CD4-positive, alpha-beta memory T cell (primary cell): Measurements from ENCODE around the gene DNAH9. TPM values are rescaled to one million over a fixed set of nuclear protein-coding genes. Genes with fewer than 3 reads are reported as not detected.
A peak's percentile ranks its signal among the peaks of the same experiment; 100 is the strongest.

ENCODE experiments used
- CTCF ChIA-PET: fragments of 350-600 bp; sonication (Branson Sonifier 250); formaldehyde crosslinking; loops from one replicate; lab custom pipeline; 2021; ENCODE audit warnings: inconsistent platforms; ENCODE audit not compliant: partially characterized antibody; lab: Charles Lee
- POLR2A ChIA-PET: fragments of 350-600 bp; sonication (Branson Sonifier 250); formaldehyde crosslinking; loops from one replicate; lab custom pipeline; 2021; ENCODE audit not compliant: partially characterized antibody; lab: Charles Lee
- DNase-seq, 5 donors: peaks; one replicate each; pipeline versions ENCODE4 v3.0.0 to v3.0.0-alpha.2; 2020 to 2022; ENCODE audit warnings: mixed read lengths in 1 of 5
- H3K27ac ChIP-seq: one replicate; pipeline ENCODE4 v1.7.0; 2013; ENCODE audit warnings: low read depth, low read length
- H3K27me3 ChIP-seq: 2 replicates; pipeline ENCODE4 v1.7.0; 2013; ENCODE audit warnings: mild to moderate bottlenecking, low read length, moderate library complexity; ENCODE audit not compliant: insufficient read depth
- H3K36me3 ChIP-seq: 2 replicates; pipeline ENCODE4 v1.7.0; 2013; ENCODE audit warnings: mild to moderate bottlenecking, low read length, moderate library complexity; ENCODE audit not compliant: insufficient read depth
- H3K4me1 ChIP-seq: 2 replicates; pipeline ENCODE4 v1.7.0; 2013; ENCODE audit warnings: mild to moderate bottlenecking, low read length, moderate library complexity; ENCODE audit not compliant: insufficient read depth
- H3K4me3 ChIP-seq, 2 donors: one replicate each; pipeline ENCODE4 v1.7.0; 2013; ENCODE audit warnings: low read length in 2 of 2, mild to moderate bottlenecking in 1 of 2
- H3K9me3 ChIP-seq, 2 donors: one replicate each; pipeline ENCODE4 v1.7.0; 2013; ENCODE audit warnings: low read length in 2 of 2, control low read depth in 1 of 2; ENCODE audit not compliant: control insufficient read depth in 1 of 2
- H3K27ac Mint-ChIP-seq, 7 donors: one replicate each; pipeline ENCODE4 v1.8.0; 2020 to 2021; ENCODE audit warnings: mixed read lengths in 7 of 7, mild to moderate bottlenecking in 6 of 7, inconsistent platforms in 3 of 7, moderate library complexity in 3 of 7
- H3K27me3 Mint-ChIP-seq, 2 donors: one replicate each; pipeline ENCODE4 v1.8.0; 2020 to 2021; ENCODE audit warnings: mixed read lengths in 2 of 2
- H3K36me3 Mint-ChIP-seq, 2 donors: one replicate each; pipeline ENCODE4 v1.8.0; 2020 to 2021; ENCODE audit warnings: mixed read lengths in 2 of 2, inconsistent platforms in 1 of 2, mild to moderate bottlenecking in 1 of 2
- H3K4me1 Mint-ChIP-seq, 4 donors: one replicate each; pipeline ENCODE4 v1.8.0; 2020 to 2021; ENCODE audit warnings: mixed read lengths in 4 of 4, mild to moderate bottlenecking in 1 of 4
- H3K4me3 Mint-ChIP-seq, 8 donors: one replicate each; pipeline ENCODE4 v1.8.0; 2020 to 2021; ENCODE audit warnings: mixed read lengths in 8 of 8, mild to moderate bottlenecking in 7 of 8, moderate library complexity in 6 of 8, inconsistent platforms in 3 of 8
- H3K9me3 Mint-ChIP-seq, 8 donors: one replicate each; pipeline ENCODE4 v1.8.0; 2020 to 2021; ENCODE audit warnings: mixed read lengths in 8 of 8, mild to moderate bottlenecking in 5 of 8, inconsistent platforms in 3 of 8, moderate library complexity in 1 of 8
- intact Hi-C: fragments of 100-400 bp; cut with micrococcal nuclease; formaldehyde crosslinking; loops from one replicate; pipeline ENCODE4 v1.15.1; 2023
- polyA plus RNA-seq, 2 donors: library from polyadenylated mRNA; unstranded; fragments of 300-500 nt; fragmentation: Illumina TruSeq; gene quantifications; one replicate each; pipeline ENCODE4 v1.2.3, GENCODE V29; 2021
- total RNA-seq, 2 experiments: library from RNA; stranded (reverse); gene quantifications; one replicate each; pipeline ENCODE4 v1.2.3, GENCODE V29; 2021

The DNAH9 gene
- total and polyA plus RNA-seq, 4 experiments from 2014 or later: not detected

DNA sequence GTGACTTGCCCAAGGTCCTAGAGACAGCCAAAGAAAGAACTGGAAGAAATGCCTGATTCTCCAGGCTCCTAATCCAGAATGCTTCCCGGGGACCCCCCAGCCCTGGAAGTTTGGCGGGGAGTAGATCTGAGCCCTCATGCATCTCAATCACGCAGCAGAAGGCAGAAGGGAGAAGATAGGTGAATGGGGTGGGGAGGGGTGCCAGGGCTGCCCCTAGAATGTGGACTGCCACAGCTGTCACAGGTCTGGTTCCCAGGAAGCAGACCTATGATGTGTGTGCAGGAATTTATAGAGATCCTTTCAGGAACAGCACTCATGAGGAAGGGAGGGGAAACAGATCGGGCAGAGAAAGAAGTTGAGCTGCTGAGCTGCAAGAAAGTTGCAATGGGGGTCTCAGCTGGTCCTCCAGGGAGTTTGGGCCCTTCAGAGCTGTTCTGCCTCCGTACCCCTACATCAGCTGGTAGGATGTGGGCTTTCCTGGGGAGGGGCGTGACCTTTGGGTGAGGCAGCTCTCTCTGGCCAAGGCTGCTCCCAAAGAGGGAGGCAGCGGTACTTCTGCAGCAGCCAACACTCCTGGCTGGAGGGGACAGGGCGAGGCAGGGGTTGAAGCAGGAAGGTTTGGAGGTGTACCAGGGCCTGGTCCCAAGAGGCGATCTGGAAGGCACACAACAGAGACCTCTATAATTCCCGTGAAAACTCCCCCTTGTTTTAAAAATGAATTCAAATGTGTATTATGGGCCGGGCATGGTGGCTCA is 43.4 kb downstream of the DNAH9 start:
- no peak for DNase-seq
- H3K36me3 Mint-ChIP-seq: no peaks in the 10 kb centered on the region
- peaks cover 0 to 7% (median 2%) of the 10 kb centered on the region in 8 donors for H3K9me3 Mint-ChIP-seq
- H3K36me3 ChIP-seq: no peaks in the 10 kb centered on the region
- H3K27ac ChIP-seq: no peak overlapping the region
- H3K27ac Mint-ChIP-seq: no peak overlapping the region
- ChIA-PET POLR2A (no interaction called here), CTCF (no interaction called here)
- peaks cover 0 to 1% of the 10 kb centered on the region in 2 donors for H3K27me3 Mint-ChIP-seq
- H3K4me3 ChIP-seq: no peak overlapping the region
- intact Hi-C loops: no loop called here
- no peaks in the 10 kb centered on the region for H3K9me3 ChIP-seq
- H3K4me1 Mint-ChIP-seq: peaks cover 0 to 5% (median 3%) of the 10 kb centered on the region in 4 donors
- H3K27me3 ChIP-seq: no peaks in the 10 kb centered on the region
- H3K4me1 ChIP-seq: no peaks in the 10 kb centered on the region
- H3K4me3 Mint-ChIP-seq: no peak overlapping the region

DNA sequence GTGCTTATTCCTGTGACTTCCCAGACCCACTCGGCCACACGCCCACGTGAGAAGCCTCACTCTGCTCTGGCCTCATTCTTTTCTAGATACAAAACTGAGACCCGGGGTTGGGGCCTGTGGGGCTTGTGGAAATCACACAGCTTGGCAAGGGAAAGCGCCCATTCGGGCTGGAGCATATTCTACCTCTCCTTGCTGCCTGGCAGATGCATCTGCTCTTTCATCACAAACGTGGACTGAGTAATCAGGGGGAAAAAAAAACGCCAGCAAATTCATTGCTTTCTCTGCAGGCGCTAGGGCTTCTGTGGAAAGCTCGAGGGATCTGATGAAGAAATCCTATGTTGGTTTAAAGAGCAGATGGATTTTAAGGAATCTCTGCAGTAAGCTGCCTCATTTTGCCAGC is 44.4 kb downstream of the DNAH9 start:
- Mint-ChIP-seq H3K4me1 (peaks cover 0 to 5% (median 3%) of the 10 kb centered on the region in 4 donors), H3K36me3 (no peaks in the 10 kb centered on the region), H3K4me3 (no peak overlapping the region), H3K9me3 (peaks cover 0 to 7% (median 1%) of the 10 kb centered on the region in 8 donors), H3K27ac (no peak overlapping the region), H3K27me3 (peaks cover 0 to 1% of the 10 kb centered on the region in 2 donors)
- H3K27ac ChIP-seq: no peak overlapping the region
- POLR2A ChIA-PET: no interaction called here
- no peak overlapping the region for H3K4me3 ChIP-seq
- no peaks in the 10 kb centered on the region for H3K27me3 ChIP-seq
- no peaks in the 10 kb centered on the region for H3K36me3 ChIP-seq
- DNase-seq: no peak
- intact Hi-C loops: no loop called here
- no peaks in the 10 kb centered on the region for H3K4me1 ChIP-seq
- CTCF ChIA-PET: interaction anchor here (1.0 to 1.3 kb wide), 2 partner anchors 8 to 11 kb away, joined by 3 read pairs; no protein-coding TSS in a partner anchor
- H3K9me3 ChIP-seq: no peaks in the 10 kb centered on the region

DNA sequence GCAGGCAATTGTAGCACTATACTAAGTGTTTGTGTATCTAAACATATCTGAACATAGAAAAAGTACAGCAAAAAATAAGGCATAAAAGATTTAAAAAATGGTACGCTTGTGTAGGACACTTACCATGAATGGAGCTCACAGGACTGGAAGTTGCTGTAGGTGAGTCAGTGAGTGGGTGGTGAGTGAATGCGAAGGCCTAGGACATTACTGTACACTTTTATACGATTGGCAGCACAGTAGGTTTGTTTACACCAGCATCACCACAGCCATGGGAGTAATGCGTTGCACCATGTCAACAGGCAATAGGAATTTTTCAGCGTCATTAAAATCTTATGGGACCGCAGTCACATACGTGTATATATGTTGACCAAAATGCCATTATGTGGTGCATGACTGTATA is 45.6 kb downstream of the DNAH9 start:
- H3K27me3 Mint-ChIP-seq: peaks cover 0 to 1% of the 10 kb centered on the region in 2 donors
- H3K4me3 ChIP-seq: no peak overlapping the region
- H3K27me3 ChIP-seq: no peaks in the 10 kb centered on the region
- H3K4me1 Mint-ChIP-seq: peaks cover 0 to 5% (median 3%) of the 10 kb centered on the region in 4 donors
- no peaks in the 10 kb centered on the region for H3K36me3 Mint-ChIP-seq
- intact Hi-C loops: no loop called here
- H3K4me1 ChIP-seq: no peaks in the 10 kb centered on the region
- peaks cover 0 to 6% (median under 1%) of the 10 kb centered on the region in 8 donors for H3K9me3 Mint-ChIP-seq
- H3K27ac ChIP-seq: no peak overlapping the region
- DNase-seq: no peak
- no peak overlapping the region for H3K27ac Mint-ChIP-seq
- ChIA-PET POLR2A (no interaction called here), CTCF (interaction anchor here (0.8 to 1.5 kb wide), 5 partner anchors 10 to 86 kb away, joined by 3 to 4 read pairs (median 3); no protein-coding TSS in a partner anchor)
- H3K36me3 ChIP-seq: no peaks in the 10 kb centered on the region
- no peak overlapping the region for H3K4me3 Mint-ChIP-seq
- H3K9me3 ChIP-seq: no peaks in the 10 kb centered on the region

DNA sequence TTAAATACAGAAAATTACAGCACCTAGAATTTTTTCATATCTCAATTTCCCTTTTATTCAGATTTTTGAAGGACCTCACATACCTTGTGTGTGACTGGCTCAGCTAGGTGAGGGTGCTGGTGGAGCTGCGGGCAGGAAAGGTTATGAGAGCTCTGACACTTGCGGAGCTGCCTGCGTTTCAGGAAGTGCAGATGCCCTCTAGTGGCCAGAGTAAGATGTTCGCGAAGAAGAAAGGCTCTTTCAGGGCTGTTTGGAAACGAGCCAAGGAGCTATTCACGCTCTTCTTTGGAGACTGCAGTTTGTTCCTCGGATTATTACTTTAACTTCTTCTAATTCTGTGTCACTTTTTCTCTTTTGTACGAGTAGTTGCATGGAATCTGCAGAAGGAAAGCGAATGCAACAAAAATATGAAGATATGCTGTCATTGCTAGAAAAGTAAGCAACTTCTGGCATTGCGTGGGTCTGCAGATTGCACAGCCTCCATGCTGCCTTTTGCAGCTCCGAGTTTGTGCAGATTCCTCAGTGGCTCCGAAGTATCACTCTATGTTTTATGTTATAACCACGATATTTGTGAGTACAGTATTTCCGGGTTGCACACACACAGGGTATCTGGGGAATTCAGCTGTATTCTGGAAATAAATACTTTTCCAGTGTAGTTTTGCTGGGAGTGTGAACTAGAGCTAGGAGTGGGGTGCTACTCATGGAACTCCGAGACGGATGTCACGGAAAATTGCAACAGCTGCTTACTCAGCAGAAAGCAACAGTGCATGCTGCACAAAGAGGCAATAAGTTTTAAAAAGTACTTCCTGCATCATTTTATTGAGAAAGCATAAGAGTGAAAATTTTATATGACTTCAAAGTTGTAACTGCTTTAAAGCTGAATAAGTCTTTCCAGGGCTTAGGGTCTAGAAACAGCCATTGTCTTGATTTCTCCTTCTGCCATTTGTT is 46.3 kb downstream of the DNAH9 start:
- CTCF ChIA-PET: interaction anchor here (0.8 to 1.5 kb wide), 5 partner anchors 9 to 85 kb away, joined by 3 to 5 read pairs (median 4); no protein-coding TSS in a partner anchor

DNA sequence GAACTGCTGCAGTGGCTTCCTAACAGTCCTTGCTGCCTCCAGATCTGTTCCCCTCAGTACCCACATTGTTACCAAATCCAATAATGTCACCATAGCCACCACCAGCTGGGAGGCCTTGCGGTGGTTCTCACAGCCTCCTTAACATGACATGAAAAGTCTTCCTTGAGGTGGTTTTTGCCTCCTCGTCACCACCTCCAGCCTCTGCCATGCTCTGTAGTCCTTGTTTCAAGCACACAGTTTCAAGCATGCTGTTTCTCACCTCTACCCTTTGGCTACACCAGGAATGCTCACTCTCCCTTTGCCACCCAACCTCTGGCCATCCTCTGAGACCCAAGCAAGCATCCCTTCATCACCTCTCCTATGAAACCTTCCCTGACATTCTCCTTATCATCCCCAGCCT is 47.2 kb downstream of the DNAH9 start:
- CTCF ChIA-PET: interaction anchor here (1.1 kb wide), 2 partner anchors 8 to 26 kb away, joined by 3 to 5 read pairs; no protein-coding TSS in a partner anchor
- H3K27me3 Mint-ChIP-seq: peaks cover 0 to 1% of the 10 kb centered on the region in 2 donors

More for the DNA sequence above, 46.3 kb downstream of the DNAH9 start:
- intact Hi-C loops: no loop called here
- Histone ChIP-seq H3K36me3 (no peaks in the 10 kb centered on the region), H3K4me3 (no peak overlapping the region), H3K27me3 (no peaks in the 10 kb centered on the region), H3K9me3 (no peaks in the 10 kb centered on the region), H3K4me1 (no peaks in the 10 kb centered on the region), H3K27ac (no peak overlapping the region)
- DNase-seq: peak in 4 of 5 donors; percentile 14 to 35 (median 20)
- POLR2A ChIA-PET: no interaction called here
- peaks cover 0 to 5% (median 0%) of the 10 kb centered on the region in 8 donors for H3K9me3 Mint-ChIP-seq
- H3K36me3 Mint-ChIP-seq: no peaks in the 10 kb centered on the region
- H3K27ac Mint-ChIP-seq: no peak overlapping the region
- peaks cover 0 to 5% (median 3%) of the 10 kb centered on the region in 4 donors for H3K4me1 Mint-ChIP-seq
- H3K4me3 Mint-ChIP-seq: no peak overlapping the region
- H3K27me3 Mint-ChIP-seq: peaks cover 0 to 1% of the 10 kb centered on the region in 2 donors

DNA sequence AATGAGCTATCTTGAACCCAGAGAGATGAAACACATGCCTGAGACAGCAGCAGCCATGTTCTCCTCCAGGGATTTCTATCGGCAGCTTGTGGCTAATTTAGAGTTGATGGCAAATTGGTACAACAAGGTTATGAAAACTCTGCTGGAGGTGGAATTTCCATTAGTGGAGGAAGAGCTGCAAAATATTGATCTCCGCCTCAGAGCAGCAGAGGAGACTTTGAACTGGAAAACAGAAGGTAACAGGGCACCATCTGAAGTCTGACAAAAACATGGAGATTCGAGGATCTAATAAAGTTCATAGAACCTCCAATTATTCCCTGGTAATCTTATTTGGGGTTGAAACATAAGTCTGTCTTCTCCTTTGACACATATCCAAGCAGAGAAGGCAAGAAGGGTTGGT is 52.8 kb downstream of the DNAH9 start:
- Histone ChIP-seq H3K36me3 (no peaks in the 10 kb centered on the region), H3K4me3 (no peak overlapping the region), H3K4me1 (no peaks in the 10 kb centered on the region), H3K27ac (no peak overlapping the region), H3K27me3 (no peaks in the 10 kb centered on the region), H3K9me3 (no peaks in the 10 kb centered on the region)
- Mint-ChIP-seq H3K4me3 (no peak overlapping the region), H3K4me1 (no peaks in the 10 kb centered on the region), H3K27ac (no peak overlapping the region), H3K9me3 (peaks cover 0 to 2% (median under 1%) of the 10 kb centered on the region in 8 donors), H3K36me3 (no peaks in the 10 kb centered on the region), H3K27me3 (no peaks in the 10 kb centered on the region)
- intact Hi-C loops: no loop called here
- POLR2A ChIA-PET: no interaction called here
- CTCF ChIA-PET: no interaction called here
- DNase-seq: no peak

More for the DNA sequence above, 47.2 kb downstream of the DNAH9 start:
- Histone ChIP-seq H3K4me3 (no peak overlapping the region), H3K27ac (no peak overlapping the region), H3K4me1 (no peaks in the 10 kb centered on the region), H3K27me3 (no peaks in the 10 kb centered on the region), H3K36me3 (no peaks in the 10 kb centered on the region), H3K9me3 (no peaks in the 10 kb centered on the region)
- no peaks in the 10 kb centered on the region for H3K36me3 Mint-ChIP-seq
- H3K27ac Mint-ChIP-seq: peak overlapping the region in 1 of 7 donors; percentile 77
- H3K4me3 Mint-ChIP-seq: no peak overlapping the region
- intact Hi-C loops: no loop called here
- DNase-seq: no peak
- POLR2A ChIA-PET: no interaction called here
- H3K9me3 Mint-ChIP-seq: peaks cover 0 to 5% (median 0%) of the 10 kb centered on the region in 8 donors
- peaks cover 0 to 5% (median 3%) of the 10 kb centered on the region in 4 donors for H3K4me1 Mint-ChIP-seq

DNA sequence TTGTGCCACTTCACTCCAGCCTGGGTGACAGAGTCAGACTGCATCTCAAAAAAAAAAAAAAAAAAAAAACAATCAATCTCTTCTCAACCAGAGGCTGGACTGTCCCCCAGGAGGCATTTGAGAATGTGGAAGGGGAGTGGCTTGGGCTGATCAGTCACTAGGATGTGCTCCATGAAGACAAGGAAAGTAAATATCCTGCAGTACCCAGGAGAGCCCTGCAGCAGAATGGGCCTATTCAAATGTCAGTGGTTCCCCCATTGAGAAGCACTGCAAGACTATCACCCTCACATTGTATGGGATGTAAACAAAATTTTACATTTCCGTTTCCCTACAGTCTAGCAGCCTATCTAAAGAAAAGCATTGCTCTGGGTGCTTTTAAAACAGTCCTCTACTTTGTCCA is 70.3 kb downstream of the DNAH9 start:
- Mint-ChIP-seq H3K27ac (no peak overlapping the region), H3K9me3 (peaks cover 0 to 7% (median 3%) of the 10 kb centered on the region in 8 donors), H3K36me3 (no peaks in the 10 kb centered on the region), H3K4me1 (no peaks in the 10 kb centered on the region), H3K27me3 (peaks cover 2% of the 10 kb centered on the region in 2 donors), H3K4me3 (no peak overlapping the region)
- ChIA-PET CTCF (no interaction called here), POLR2A (no interaction called here)
- no peaks in the 10 kb centered on the region for H3K36me3 ChIP-seq
- no peaks in the 10 kb centered on the region for H3K9me3 ChIP-seq
- no peak overlapping the region for H3K4me3 ChIP-seq
- H3K27ac ChIP-seq: no peak overlapping the region
- intact Hi-C loops: no loop called here
- H3K27me3 ChIP-seq: no peaks in the 10 kb centered on the region
- DNase-seq: no peak
- H3K4me1 ChIP-seq: no peaks in the 10 kb centered on the region
